IPS DF 19.7 (cell line): ENCODE data around the gene ATF7.
A peak's percentile ranks its signal among the peaks of the same experiment; 100 is the strongest.

Source experiments
- DNase-seq: peaks from one replicate; pipeline ENCODE4 v3.0.0-alpha.2; 2013; ENCODE audit warnings: low read depth, low spot score

Gene ATF7

DNA sequence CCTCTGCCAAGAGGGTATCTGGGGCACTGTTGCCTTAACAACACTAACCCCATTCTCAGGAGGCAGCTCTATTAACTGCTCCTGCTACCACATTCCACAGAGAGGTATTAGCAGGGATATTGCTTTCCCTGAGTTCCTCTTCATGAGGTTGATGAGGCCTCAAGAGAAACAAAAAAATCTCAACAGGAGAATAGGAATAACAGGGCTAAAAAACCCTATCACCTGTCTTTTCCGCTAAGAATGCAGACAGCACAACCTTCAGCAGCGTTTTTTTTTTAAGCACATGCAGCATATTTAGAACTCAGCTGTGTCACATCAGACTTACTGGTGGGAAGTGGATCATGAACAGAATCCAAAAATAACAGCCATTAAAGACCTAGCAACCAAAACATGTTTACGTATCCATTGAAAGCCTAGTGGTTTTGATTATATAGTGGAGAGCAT lies 29.2 kb downstream of the ATF7 start:
- DNase-seq: no peak

DNA sequence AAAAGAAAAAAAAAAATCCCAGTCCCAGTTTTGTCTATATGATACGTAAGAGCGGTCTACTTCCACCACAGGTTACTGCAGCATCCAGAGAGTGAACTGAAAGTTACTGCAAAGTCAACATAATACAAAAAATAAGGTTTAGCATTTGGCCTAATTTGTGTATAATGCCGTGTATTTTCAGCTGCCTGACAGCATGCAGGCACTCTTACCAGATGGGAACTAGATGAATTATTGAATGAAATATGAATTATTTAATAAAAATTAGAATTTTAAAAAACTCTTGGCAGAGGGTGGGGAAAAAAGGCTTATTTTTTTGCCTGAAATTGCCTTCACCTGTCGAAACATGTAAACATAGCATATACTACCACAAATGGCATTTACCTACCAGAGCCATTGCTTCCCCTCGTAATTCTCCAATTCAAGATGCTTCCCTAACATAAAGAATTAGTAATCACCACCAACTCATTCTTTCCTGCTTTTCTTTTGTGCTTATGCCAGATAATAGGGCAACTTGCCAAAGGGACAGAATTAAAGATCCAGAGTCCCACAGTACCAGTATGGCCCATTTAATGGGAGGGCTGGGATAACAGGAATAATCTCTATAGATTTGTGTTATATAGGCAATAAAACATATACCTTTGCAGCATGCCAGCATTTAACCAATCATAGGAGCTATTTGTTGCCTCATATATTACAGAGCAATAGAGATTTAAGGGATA lies 31.1 kb downstream of the ATF7 start:
- DNase-seq: no peak

DNA sequence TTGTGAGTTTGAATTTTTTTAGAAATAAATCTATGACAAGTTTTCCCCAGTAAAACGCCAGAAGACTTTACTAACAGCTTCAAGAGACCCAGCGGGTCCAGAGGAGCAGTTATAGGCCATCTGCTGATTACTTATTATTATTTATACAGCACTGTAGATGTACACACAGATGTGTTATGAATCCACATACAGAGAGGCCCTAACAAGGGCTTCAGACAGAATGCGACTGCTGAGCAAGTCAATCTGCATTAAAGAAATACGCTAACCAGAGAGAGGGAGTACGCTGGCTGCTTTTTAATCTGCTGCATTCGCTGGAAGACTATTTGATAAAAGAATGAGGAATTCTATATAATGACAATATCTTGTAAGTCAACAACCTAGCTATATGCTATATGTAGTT lies 32.5 kb downstream of the ATF7 start:
- DNase-seq: no peak

DNA sequence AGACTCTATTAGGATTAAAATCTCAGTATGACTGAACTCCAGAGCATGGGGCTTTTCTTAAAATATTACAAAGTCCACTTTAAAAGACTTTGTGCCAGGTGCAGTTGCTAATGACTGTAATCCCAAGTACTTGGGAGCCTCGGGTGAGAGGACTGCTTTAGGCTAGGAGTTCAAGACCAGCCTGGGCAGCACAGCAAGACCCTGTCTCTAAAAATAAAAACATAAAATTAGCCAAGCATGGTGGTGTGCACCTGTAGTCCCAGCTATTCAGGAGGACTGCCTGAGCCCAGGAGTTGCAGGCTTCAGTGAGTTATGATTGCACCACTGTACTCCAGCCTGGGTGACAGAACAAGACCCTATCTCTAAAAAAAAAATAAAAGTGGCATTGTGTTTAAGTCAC lies 33.2 kb downstream of the ATF7 start:
- no peak for DNase-seq

DNA sequence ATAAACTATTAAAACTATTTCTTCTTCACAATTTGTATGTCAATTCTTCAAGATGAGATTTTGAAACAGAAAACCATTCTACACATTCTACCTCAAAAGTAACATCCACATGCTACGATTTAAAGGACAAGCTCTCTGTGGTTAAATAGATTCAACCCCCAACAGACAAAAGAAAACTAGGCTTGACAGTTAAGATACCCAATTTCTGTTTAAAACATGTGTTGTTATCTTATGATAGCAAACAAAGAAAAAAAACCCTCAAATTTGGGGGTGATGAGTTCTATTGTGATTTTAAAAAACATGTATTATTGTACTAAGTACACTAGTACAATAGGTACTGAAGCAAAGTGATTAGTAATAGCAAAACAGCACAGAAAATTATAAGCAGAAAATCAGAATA lies 33.8 kb downstream of the ATF7 start:
- DNase-seq: no peak

DNA sequence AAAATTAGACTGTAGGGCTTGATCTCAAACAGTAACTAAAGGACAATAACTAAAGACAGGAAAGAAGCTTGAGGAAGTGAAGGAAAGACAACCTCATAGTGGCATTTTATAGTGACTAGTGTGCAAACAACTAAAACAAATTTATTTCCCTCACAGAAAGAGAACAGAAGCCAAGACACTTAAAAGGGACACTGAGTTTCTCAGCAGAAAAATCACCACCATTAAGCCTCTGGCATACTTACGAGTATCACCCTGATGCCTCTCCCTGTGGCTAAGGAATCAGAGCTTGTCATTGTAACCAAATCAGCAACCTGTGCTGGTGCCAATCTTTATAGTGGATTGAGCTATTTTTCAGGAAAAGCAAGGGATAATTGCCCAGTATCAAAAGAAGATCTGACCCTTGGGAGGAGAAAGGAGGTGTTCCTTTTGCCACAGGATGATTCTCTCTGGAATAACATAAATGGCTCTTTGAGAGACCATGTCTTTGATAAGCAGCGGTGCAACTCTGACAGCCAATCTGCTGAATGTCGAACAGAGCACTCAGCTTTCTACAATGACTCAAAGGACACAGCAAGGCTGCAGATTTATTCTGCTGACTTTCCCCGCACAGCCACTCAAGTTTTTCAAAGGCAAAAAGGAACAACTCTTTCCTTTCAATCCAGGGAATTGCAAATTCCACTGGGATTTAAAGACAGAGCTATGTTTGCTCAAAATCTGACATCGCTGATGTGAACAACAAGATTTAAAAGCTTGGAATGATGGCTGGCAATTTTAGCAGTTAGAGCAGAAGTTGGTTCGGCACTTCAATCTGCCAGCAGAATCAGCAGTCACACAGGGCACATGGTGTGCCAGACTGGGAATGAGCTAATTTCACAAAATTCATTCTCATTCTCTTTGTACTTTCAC lies 34.6 kb downstream of the ATF7 start:
- DNase-seq: no peak

DNA sequence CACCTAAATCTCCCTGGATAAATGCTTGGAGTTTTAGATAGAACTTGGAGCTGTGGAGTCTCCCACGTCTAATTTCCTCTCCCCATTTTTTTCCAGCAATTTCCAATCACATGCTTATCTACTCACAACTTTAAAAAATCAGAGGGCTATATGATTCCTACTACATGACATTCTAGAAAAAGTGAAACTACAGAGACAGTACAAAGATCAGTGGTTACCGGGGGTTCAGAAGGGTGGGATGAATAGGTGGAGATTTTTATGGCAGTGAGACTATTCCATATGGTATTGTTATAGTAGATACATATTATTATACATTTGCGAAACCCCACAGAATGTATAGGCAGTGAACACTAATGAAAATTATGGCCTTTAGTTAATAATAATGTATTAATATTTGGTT lies 35.5 kb downstream of the ATF7 start:
- no peak for DNase-seq

DNA sequence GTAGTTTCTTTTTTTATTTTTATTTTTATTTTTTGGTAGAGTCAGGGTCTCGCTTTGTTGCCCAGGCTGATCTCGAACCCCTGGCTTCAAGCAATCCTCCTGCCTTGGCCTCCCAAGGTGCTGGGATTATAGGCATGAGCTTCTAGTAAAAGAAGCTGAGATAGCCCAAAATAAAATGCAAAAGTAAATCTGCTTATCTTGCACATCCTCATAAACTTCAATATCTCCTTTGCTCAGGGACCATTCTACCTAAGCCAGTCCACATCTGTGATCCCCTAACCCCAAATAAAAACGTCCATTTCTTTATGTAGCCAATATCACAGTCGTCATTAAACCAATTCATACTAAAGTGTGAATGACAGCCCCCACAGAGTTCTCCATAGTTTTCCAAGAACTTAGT lies 36.3 kb downstream of the ATF7 start:
- DNase-seq: no peak

DNA sequence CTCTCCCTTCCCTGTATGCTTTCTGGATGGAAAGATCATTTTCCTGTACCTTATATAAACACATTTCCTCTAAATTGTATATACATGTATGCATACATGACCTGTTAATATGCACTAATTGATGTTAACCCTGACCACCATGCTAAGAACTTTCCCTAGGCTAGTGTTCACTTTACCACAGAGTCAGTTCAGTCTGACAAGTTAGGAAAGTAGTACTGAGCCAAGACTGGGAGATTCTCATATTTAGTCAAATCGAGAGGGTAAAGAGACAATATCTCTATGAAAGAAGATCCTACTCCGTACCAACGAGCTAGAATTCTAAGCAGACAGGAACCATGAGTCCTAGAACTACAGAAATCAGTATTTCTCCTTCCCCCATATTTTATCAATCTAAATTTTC lies 36.8 kb downstream of the ATF7 start:
- no peak for DNase-seq

DNA sequence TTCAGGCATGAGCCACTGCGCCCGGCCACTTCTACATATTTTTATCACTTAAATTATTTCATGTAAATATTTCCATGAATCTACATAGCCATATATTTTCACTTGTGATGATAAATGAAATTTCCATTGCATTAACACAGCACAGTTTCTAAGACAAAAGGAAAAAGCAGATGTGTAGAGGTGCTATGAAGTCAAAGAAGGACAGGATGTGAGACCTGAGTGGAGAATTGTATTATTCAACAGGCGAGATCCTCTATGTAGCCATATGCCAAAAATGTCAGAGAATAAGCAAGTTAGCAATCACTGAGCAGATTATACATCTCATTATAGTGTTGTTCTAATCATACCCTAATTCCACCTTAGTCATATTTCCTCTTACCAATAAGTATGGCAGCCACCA lies 38.1 kb downstream of the ATF7 start:
- no peak for DNase-seq

DNA sequence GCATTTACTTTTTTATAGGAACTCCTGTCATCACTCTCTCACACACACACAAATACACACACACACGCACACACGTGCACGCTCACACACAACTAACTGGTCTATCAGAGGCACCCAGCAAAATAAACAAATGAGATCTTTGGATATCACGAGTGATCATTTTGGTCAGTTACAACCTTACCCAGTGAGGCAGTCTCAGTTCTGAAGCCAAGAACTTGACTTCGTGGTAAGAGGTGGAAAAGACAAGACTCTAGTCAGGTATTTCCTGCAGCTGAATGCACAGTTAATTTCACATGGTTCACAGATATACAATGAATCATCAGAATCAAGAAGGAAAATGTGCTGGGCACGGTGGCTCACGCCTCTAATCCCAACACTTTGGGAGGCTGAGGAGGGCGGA lies 39.4 kb downstream of the ATF7 start:
- DNase-seq: no peak

DNA sequence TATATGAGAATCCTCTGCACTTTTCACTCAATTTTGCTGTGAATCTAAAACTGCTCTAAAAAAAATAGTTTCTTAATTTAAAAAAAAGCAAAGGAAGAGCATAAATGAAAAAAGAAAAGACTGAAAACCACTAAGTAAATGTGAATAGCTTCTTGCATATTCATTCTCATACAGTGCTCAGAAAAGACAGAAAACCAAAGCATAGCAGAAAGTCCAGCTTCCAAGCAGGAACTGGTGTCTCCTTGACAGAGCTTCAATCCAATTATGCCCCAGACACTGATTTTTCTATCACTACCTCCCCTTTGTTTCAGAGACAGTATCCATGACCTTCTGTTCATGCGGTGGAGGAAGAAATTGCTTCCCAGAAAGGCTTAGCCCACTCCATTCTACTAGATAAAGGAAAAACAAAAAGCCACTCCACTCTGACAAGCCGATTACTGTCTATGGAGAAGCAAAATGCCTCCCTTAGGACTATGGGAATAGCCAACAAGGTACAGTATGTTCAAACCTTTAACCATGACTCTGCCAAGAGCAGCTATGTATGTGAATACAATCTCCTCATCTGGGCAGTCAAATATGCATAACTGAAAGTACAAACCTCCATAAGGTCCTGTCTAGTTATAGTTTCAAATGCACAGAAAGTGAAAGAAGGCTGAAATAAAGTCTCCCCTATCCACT lies 40.6 kb downstream of the ATF7 start:
- DNase-seq: no peak

DNA sequence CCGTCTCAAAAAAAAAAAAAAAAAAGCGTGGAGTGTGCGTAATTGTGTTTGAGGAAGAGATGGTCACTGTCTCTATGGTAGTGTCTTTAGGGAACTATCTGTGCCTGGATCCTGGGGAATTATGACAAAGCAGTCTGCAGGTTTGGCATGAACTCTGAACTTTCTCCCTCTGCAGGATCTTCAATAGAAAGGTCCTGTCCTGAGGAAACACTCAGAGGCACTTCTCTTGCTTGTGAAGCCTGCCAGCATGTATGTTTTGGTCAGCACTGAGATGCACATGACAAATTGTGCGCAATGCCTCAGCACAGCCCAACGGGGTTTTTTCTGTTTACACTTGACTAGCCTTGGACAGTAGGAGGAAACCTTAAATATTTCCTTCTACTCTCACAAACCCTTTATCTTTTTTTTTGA lies 46.6 kb downstream of the ATF7 start:
- DNase-seq: no peak

DNA sequence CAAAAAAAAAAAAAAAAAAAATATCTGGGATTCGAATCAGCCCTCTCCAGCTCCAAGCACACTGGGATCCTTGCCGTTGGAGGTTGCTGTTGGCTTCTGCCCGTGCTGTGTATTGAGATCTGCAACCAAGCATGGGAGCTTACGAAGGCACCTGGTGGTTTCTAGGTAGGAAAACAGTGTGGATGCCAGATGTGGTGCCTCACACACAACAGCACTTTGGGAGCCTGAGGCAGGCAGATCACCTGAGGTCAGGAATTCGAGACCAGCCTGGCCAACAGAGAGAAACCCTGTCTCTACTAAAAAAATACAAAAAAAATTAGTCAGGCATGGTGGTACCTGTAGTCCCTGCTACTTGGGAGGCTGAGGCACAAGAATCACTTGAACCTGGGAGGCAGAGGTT lies 47.4 kb downstream of the ATF7 start:
- DNase-seq: no peak

DNA sequence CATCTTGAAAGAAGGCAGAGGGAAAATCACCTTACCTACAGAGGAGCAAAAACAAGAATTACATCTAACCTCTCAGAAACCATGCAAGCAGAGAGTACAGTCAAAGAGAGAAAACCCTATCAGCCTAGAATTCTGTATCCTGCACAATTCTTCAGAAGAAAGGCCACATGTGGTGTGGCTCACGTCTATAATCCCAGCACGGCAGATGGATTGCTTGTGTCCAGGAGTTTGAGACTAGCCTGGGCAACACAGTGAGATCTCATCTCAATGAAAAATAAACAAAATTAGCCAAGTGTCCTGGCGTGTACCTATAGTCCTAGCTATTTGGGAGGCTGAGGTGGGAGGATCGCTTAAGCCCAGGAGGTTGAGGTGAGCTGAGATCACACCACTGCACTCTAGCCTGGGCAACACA lies 48.2 kb downstream of the ATF7 start:
- DNase-seq: no peak

DNA sequence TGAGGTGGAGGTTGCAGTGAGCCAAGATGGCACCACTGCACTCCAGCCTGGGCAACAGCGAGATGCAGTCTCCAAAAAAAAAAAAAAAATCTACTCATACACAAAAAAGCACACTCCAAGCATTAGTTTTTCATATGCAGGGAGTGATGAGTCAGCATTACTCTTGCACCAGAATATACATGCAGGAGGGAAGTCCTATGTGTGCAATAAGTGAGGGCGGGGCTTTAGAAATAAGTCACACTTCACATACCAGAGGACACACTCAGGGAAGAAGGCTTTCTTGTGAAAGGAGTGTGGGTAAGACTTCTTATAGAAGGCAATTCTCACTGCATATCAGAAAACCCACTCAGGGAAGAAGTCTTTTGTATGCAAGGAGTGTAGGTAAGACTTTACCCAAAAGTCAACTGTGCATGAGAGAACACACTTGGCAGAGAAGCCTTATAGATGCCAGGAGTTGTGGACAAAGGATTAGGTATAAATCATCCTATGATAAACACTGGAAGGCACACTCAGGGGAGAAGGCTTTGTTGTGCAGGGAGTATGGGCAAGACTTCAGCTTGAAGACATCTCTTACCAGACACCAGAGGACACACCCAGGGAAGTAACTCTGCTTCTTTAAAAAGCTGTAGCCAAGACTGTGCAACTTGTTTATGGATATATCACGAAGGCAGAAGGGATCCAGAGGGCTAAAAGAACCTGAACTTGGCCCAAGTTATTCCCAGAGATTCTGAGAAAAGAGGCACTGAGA lies 50.5 kb downstream of the ATF7 start:
- DNase-seq: no peak

DNA sequence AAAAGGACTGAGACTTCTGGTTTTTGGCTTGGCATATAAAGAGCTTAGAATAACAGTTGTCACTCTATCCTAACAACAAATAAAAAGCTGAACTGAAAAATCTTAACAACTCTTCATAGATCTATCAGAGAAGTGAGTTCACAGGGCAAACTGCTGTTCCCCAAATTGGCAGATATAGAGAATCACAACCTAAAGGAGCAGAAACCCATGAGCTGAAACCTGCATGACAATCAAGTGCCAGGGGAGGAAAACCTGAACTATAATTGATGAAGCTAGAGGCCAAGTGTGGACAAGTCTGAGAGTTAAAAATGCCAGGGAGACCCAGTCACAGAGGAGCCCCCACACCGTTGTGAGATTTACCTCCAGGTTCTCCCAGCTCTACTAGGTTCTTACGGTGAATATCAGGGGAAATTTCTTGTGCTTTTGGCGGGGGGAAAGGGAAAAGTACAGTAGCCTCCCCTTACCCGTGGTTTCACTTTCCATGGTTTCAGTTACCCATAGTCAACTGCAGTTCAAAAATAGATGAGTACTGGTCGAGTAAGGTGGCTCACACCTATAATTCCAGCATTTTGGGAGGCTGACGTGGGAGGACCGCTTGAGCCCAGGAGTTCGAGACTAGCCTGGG lies 53.9 kb downstream of the ATF7 start:
- no peak for DNase-seq

DNA sequence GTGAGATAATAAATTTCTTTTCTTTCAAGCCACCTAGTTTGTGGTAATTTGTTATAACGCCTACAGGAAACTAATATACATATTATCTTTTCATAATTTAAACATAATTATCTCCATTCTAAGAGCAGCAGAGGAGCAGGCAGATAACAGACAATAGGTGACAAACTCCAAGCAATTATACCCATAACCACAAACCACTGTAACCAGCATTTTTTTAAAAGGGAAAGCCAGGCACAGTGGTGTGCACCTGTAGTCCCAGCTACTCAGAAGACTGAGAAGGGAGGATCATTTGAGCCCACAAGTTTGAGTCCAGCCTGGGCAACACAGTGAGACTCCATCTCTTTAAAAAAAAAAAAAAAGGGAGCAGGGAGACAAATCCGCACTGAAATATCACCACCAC lies 54.9 kb downstream of the ATF7 start:
- no peak for DNase-seq

DNA sequence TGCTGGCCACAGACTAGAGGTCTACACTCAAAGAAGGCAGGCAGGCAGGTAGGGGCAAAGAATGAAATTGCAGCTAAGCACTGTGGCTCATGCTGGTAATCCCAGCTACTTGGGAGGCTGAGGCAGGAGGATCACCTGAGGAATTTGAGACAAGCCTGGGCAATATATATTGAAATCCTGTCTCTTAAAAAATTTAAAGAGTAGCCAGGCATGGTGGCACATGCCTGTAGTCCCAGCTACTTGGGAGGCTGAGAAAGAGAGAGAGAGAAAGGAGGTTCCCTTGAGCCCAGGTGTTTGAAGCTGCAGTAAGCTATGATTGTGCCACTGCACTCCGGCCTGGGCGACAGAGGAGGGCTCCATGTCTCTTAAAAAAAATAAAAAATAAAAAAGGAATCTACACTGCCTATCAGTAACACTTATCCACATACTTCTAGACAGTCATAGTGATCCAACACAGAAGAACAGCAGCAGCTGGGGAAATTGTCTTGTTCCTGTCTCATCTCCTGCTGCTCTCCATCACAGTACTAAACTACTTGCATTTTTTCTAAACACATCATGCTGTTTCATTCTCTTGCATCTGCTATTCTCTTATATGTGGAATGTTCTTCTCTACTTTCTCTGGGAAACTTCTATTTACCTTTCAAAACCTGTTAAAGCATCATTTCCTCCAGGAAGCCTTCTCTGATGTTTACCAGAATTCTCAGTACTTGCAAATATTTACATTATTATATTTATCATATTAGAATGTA lies 57.2 kb downstream of the ATF7 start:
- DNase-seq: peak; percentile 23

DNA sequence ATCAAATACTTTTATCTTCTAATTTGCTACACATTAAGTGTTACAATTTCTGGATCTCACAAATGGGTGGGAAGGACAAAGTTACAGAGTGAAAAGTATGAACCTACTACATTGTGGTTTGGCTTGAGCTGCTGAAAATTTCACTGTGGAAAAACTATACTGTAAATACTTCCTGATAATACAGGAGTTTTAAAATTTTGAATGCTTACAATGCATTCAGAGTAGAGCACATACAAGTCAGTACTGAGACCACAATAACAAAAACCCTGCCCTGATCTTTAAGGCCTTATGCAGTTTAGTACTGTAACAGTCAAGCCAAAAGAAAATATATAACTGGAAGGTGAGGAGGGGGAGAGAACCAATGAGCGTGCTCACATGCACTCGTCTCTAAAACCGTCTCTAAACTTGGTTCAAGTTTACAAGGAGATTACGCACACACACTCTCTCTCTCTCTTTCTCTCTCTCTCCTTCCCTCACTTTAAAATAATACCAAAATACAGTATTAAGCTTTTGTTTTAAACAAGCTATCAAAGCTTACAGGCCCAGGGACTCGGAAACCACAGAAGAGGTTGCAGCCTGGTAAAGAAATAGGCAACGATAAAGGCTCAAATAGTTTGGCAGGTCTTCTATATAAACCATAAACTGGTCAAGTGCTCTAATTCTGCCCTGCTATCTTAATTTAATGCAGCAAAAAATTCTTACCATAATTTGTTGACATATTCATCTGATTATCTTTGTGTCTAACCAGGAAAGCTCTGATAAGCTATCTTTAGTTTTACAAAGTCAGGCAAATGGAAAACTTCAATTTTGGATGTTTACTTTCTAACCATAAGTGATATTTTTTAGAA lies 58.0 kb downstream of the ATF7 start:
- no peak for DNase-seq
